Glutamatergic neuron (in vitro differentiated cells): ENCODE measurements around the gene KRT82. TPM values are rescaled to one million over a fixed set of nuclear protein-coding genes. Genes with fewer than 3 reads are reported as not detected.

Source experiments
- DNase-seq: peaks from one replicate; pipeline ENCODE4 v3.0.0; 2022
- H3K27ac Mint-ChIP-seq: one replicate; pipeline ENCODE4 v1.8.0; 2020; ENCODE audit warnings: mild to moderate bottlenecking, mixed read lengths, inconsistent platforms; ENCODE audit not compliant: unreplicated experiment
- H3K27me3 Mint-ChIP-seq: one replicate; pipeline ENCODE4 v1.8.0; 2020; ENCODE audit warnings: mild to moderate bottlenecking, moderate library complexity, mixed read lengths, inconsistent platforms; ENCODE audit not compliant: unreplicated experiment
- H3K36me3 Mint-ChIP-seq: one replicate; pipeline ENCODE4 v1.8.0; 2020; ENCODE audit warnings: mild to moderate bottlenecking, mixed read lengths, inconsistent platforms; ENCODE audit not compliant: unreplicated experiment
- H3K4me1 Mint-ChIP-seq: one replicate; pipeline ENCODE4 v1.8.0; 2020; ENCODE audit warnings: mild to moderate bottlenecking, low read depth, mixed read lengths, inconsistent platforms; ENCODE audit not compliant: unreplicated experiment
- H3K4me3 Mint-ChIP-seq: one replicate; pipeline ENCODE4 v1.8.0; 2020; ENCODE audit warnings: mild to moderate bottlenecking, mixed read lengths, inconsistent platforms; ENCODE audit not compliant: unreplicated experiment
- H3K9me3 Mint-ChIP-seq: one replicate; pipeline ENCODE4 v1.8.0; 2020; ENCODE audit warnings: mild to moderate bottlenecking, moderate library complexity, mixed read lengths, inconsistent platforms; ENCODE audit not compliant: unreplicated experiment
- total RNA-seq: library from RNA; stranded (reverse); fragmentation: NEBNext Ultra II Directional; extraction: Animal tissue kit (Norgen Biotek cat#: 25700); gene quantifications from one replicate; pipeline ENCODE4 v1.2.1, GENCODE V29; 2021; ENCODE audit not compliant: unreplicated experiment
- TF ChIP-seq, protein P1 (sequence below): fragments of 200-600 bp; sonication (generic); IDR thresholded peaks from one replicate; pipeline ENCODE4 v1.5.0; 2021; ENCODE audit not compliant: partially characterized antibody, unreplicated experiment

The KRT82 gene
- total RNA-seq, 1 donor from 2014 or later, result not detected

DNA sequence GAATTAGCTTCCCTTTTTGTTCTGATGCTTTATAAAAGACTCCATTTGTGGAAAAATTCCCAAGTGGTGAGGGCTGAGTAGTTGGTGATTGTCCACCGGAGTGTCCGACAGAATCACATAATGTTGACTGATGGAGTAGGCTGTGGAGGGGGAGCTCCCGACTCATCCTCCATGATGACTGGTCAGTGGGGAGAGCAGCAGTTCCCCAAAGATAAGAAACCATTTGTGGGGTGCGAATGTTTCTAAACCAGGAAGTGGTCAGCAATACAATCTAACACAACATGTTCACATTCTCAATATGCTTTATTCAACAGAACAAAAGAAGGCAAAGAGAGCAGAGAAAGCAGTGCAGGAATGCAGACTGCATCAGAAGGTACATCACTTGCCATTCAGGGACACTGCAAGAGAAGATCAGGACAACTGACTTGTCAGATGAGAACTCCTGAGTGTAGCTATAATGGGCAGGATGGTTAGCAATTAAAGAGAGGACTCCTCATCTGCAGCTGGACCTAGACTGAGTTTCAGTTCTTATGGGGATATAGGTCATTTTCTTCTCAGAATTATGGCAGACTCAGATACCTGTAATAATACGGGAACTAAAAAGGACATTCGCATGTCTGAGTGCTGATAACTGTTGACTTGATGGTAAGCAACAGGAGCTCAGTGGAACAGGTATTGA lies 40.4 kb upstream of the KRT82 start:
- no peak overlapping the region for H3K4me3 Mint-ChIP-seq
- peaks cover 8% of the 10 kb centered on the region for H3K4me1 Mint-ChIP-seq
- no peak for DNase-seq
- H3K27me3 Mint-ChIP-seq, result no peaks in the 10 kb centered on the region
- no peak overlapping the region for H3K27ac Mint-ChIP-seq
- peaks cover 7% of the 10 kb centered on the region for H3K36me3 Mint-ChIP-seq
- TF ChIP-seq, protein P1, sequence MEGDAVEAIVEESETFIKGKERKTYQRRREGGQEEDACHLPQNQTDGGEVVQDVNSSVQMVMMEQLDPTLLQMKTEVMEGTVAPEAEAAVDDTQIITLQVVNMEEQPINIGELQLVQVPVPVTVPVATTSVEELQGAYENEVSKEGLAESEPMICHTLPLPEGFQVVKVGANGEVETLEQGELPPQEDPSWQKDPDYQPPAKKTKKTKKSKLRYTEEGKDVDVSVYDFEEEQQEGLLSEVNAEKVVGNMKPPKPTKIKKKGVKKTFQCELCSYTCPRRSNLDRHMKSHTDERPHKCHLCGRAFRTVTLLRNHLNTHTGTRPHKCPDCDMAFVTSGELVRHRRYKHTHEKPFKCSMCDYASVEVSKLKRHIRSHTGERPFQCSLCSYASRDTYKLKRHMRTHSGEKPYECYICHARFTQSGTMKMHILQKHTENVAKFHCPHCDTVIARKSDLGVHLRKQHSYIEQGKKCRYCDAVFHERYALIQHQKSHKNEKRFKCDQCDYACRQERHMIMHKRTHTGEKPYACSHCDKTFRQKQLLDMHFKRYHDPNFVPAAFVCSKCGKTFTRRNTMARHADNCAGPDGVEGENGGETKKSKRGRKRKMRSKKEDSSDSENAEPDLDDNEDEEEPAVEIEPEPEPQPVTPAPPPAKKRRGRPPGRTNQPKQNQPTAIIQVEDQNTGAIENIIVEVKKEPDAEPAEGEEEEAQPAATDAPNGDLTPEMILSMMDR, result no peak
- H3K9me3 Mint-ChIP-seq, result no peaks in the 10 kb centered on the region

- DNase-seq, result no peak
- peaks cover 7% of the 10 kb centered on the region for H3K36me3 Mint-ChIP-seq
- peaks cover 8% of the 10 kb centered on the region for H3K4me1 Mint-ChIP-seq
- TF ChIP-seq, protein P1, result no peak
- no peaks in the 10 kb centered on the region for H3K27me3 Mint-ChIP-seq
- H3K4me3 Mint-ChIP-seq, result no peak overlapping the region
- H3K27ac Mint-ChIP-seq, result no peak overlapping the region
- H3K9me3 Mint-ChIP-seq, result no peaks in the 10 kb centered on the region
These were observed 39.7 kb upstream of the KRT82 start for GRCh38 chr12:52445876-52446275.

DNA sequence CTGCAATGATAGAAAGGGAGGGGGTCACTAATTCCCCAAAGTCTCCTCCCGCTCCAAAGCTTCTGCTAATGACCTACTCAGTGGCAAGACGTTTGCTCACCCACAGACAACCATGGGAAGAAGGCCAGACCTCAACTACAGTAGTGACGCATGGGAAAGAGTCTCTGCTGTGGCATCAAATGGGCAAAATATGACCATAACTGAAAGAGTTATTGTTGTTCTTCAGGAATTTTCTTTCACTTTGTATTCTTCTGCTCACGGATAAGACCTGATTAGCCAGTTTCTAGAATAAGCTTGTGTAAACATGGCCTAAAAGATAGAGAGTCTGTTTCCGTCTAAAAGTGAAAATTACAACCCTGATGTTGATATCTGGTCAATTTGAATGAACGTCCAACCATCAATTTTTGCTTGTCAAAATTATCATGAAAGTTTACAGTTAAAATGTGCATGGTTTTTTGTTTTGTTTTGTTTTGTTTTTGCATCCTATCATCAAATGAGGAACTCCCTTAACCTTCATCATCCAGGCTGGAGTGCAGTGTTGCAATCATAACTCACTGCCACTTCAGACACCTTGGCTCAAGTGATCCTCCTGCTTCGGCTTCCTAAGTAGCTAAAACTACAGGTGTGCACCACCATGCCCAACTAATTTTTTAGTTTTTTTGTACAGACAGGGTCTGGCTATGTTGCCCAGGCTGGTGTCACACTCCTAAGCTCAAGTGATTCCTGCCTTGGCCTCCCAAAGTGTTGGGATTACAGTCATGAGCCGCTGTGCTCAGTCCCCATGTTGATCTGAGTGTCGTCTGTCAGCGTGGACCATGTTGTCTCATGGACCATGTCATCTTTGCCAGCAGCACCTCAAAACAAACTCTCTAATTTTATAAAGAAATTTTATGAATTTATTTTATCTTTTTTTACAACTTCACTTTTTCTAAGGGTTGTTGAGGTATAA lies 38.8 kb upstream of the KRT82 start:
- Mint-ChIP-seq H3K27ac (no peak overlapping the region), H3K9me3 (no peaks in the 10 kb centered on the region), H3K27me3 (no peaks in the 10 kb centered on the region), H3K36me3 (peaks cover 7% of the 10 kb centered on the region), H3K4me1 (peaks cover 3% of the 10 kb centered on the region), H3K4me3 (no peak overlapping the region)
- DNase-seq, result no peak
- TF ChIP-seq, protein P1, result no peak

GRCh38 chr12:52443966-52444365 lies 37.8 kb upstream of the KRT82 start:
- H3K4me3 Mint-ChIP-seq, result no peak overlapping the region

More at GRCh38 chr12:52443966-52444365, 37.8 kb upstream of the KRT82 start:
- H3K27ac Mint-ChIP-seq, result no peak overlapping the region
- H3K27me3 Mint-ChIP-seq, result no peaks in the 10 kb centered on the region
- H3K9me3 Mint-ChIP-seq, result no peaks in the 10 kb centered on the region
- H3K36me3 Mint-ChIP-seq, result peaks cover 7% of the 10 kb centered on the region
- TF ChIP-seq, protein P1, result no peak
- no peak for DNase-seq
- peaks cover 5% of the 10 kb centered on the region for H3K4me1 Mint-ChIP-seq
